Suprapubic skin (tissue), 4 donors: Measurements from ENCODE around the gene BCL11B. TPM values are rescaled to one million over a fixed set of nuclear protein-coding genes. Genes with fewer than 3 reads are reported as not detected.

ENCODE experiments used
- DNase-seq, 2 donors: peaks; one replicate each; pipeline ENCODE4 v3.0.0-alpha.2; 2019; ENCODE audit warnings: low spot score in 2 of 2
- H3K27ac ChIP-seq: fragments of 200-600 bp; sonication (generic); one replicate; pipeline ENCODE4 v1.5.1; 2019
- H3K27me3 ChIP-seq: fragments of 200-600 bp; sonication (generic); one replicate; pipeline ENCODE4 v1.5.1; 2019
- H3K36me3 ChIP-seq: fragments of 200-600 bp; sonication (generic); one replicate; pipeline ENCODE4 v1.5.1; 2019
- H3K4me1 ChIP-seq: fragments of 200-600 bp; sonication (generic); one replicate; pipeline ENCODE4 v1.5.1; 2019
- H3K4me3 ChIP-seq: fragments of 200-600 bp; sonication (generic); one replicate; pipeline ENCODE4 v1.5.1; 2019; ENCODE audit warnings: mild to moderate bottlenecking
- H3K9me3 ChIP-seq: fragments of 200-600 bp; sonication (generic); one replicate; pipeline ENCODE4 v1.5.1; 2019
- CTCF ChIP-seq, 2 donors: fragments of 200-600 bp in 1 of 2; fragments of 450-650 bp in 1 of 2; sonication (generic) in 1 of 2; IDR thresholded peaks; one replicate each; pipeline ENCODE4 v1.5.1; 2016 to 2019; ENCODE audit warnings: antibody characterized with exemption in 2 of 2, mild to moderate bottlenecking in 1 of 2, moderate library complexity in 1 of 2
- EP300 ChIP-seq: sonication (generic); formaldehyde crosslinking; IDR thresholded peaks from one replicate; pipeline ENCODE4 v1.6.1; 2017; ENCODE audit warnings: antibody characterized with exemption
- POLR2A ChIP-seq, 2 donors: fragments of 450-650 bp; IDR thresholded peaks; one replicate each; pipeline ENCODE4 v1.6.1; 2017; ENCODE audit warnings: antibody characterized with exemption in 2 of 2, mild to moderate bottlenecking in 2 of 2, moderate library complexity in 2 of 2
- POLR2AphosphoS5 ChIP-seq, 3 donors: sonication (generic); formaldehyde crosslinking; IDR thresholded peaks; one replicate each; pipeline ENCODE4 v1.6.1; 2017; ENCODE audit warnings: antibody characterized with exemption in 3 of 3
- WGBS: methylation state at CpG from one replicate; pipeline ENCODE4 v1.1.5; 2018; 5-methylcytosine and 5-hydroxymethylcytosine counted together
- total RNA-seq, 4 donors: library from RNA; depleted of rRNA; stranded (reverse); fragments of >200 nt; gene quantifications; one replicate each; pipeline ENCODE4 v1.1.0, GENCODE V29; 2016

BCL11B gene
- total RNA-seq, 4 donors from 2014 or later, result 35.9 to 53.8 (median 47.5) TPM

GRCh38 chr14:99284254-99285004 lies 12.4 kb upstream of the BCL11B start:
- H3K4me3 ChIP-seq, result no peak overlapping the region
- WGBS, result 67% methylated on average over 18 of the region's 18 CpGs
- H3K36me3 ChIP-seq, result no peaks in the 10 kb centered on the region
- TF ChIP-seq CTCF (IDR thresholded peaks at IDR 0.05), result no peak
- no peak for TF ChIP-seq POLR2A (IDR thresholded peaks at IDR 0.05)
- TF ChIP-seq EP300, result no peak
- no peak for TF ChIP-seq POLR2AphosphoS5 (IDR thresholded peaks at IDR 0.05)
- H3K4me1 ChIP-seq, result no peaks in the 10 kb centered on the region
- peaks cover 21% of the 10 kb centered on the region for H3K27me3 ChIP-seq
- H3K9me3 ChIP-seq, result no peaks in the 10 kb centered on the region
- no peak for DNase-seq
- H3K27ac ChIP-seq, result no peak overlapping the region

GRCh38 chr14:99282261-99283050 lies 10.5 kb upstream of the BCL11B start:
- no peak for DNase-seq
- WGBS, result 83% methylated on average over 14 of the region's 15 CpGs

GRCh38 chr14:99281396-99281795 lies 9.4 kb upstream of the BCL11B start:
- DNase-seq, result no peak
- Histone ChIP-seq H3K27me3 (peaks cover 30% of the 10 kb centered on the region), H3K27ac (no peak overlapping the region), H3K36me3 (no peaks in the 10 kb centered on the region), H3K9me3 (no peaks in the 10 kb centered on the region), H3K4me3 (no peak overlapping the region), H3K4me1 (no peaks in the 10 kb centered on the region)
- TF ChIP-seq POLR2A (IDR thresholded peaks at IDR 0.05) (no peak), POLR2AphosphoS5 (IDR thresholded peaks at IDR 0.05) (no peak), EP300 (no peak), CTCF (IDR thresholded peaks at IDR 0.05) (no peak)
- 76% methylated on average over 11 of the region's 11 CpGs for WGBS

More at GRCh38 chr14:99282261-99283050, 10.5 kb upstream of the BCL11B start:
- no peaks in the 10 kb centered on the region for H3K36me3 ChIP-seq
- H3K27me3 ChIP-seq, result peaks cover 27% of the 10 kb centered on the region
- H3K4me1 ChIP-seq, result no peaks in the 10 kb centered on the region
- no peaks in the 10 kb centered on the region for H3K9me3 ChIP-seq
- no peak for TF ChIP-seq POLR2AphosphoS5 (IDR thresholded peaks at IDR 0.05)
- TF ChIP-seq POLR2A (IDR thresholded peaks at IDR 0.05), result no peak
- no peak for TF ChIP-seq EP300
- TF ChIP-seq CTCF (IDR thresholded peaks at IDR 0.05), result no peak
- no peak overlapping the region for H3K27ac ChIP-seq
- no peak overlapping the region for H3K4me3 ChIP-seq

- Histone ChIP-seq H3K4me3 (no peak overlapping the region), H3K27me3 (peaks cover 31% of the 10 kb centered on the region), H3K27ac (no peak overlapping the region), H3K9me3 (no peaks in the 10 kb centered on the region), H3K36me3 (no peaks in the 10 kb centered on the region), H3K4me1 (no peaks in the 10 kb centered on the region)
- no peak for DNase-seq
- TF ChIP-seq POLR2A (IDR thresholded peaks at IDR 0.05) (no peak), POLR2AphosphoS5 (IDR thresholded peaks at IDR 0.05) (no peak), CTCF (IDR thresholded peaks at IDR 0.05) (no peak), EP300 (no peak)
- 71% methylated on average over 4 of the region's 4 CpGs for WGBS
These were observed 8.9 kb upstream of the BCL11B start for GRCh38 chr14:99280852-99281251.

GRCh38 chr14:99280066-99280731 lies 8.2 kb upstream of the BCL11B start:
- H3K27ac ChIP-seq, result no peak overlapping the region
- no peaks in the 10 kb centered on the region for H3K9me3 ChIP-seq
- no peaks in the 10 kb centered on the region for H3K36me3 ChIP-seq
- DNase-seq, result no peak
- WGBS, result 83% methylated on average over 14 of the region's 19 CpGs
- H3K4me1 ChIP-seq, result no peaks in the 10 kb centered on the region
- H3K27me3 ChIP-seq, result peaks cover 30% of the 10 kb centered on the region
- no peak for TF ChIP-seq CTCF (IDR thresholded peaks at IDR 0.05)
- no peak for TF ChIP-seq EP300
- no peak for TF ChIP-seq POLR2AphosphoS5 (IDR thresholded peaks at IDR 0.05)
- TF ChIP-seq POLR2A (IDR thresholded peaks at IDR 0.05), result no peak
- no peak overlapping the region for H3K4me3 ChIP-seq
